IMR-90 (cell line): ENCODE measurements around the gene PHB1. TPM values are rescaled to one million over a fixed set of nuclear protein-coding genes. Genes with fewer than 3 reads are reported as not detected.
A peak's percentile ranks its signal among the peaks of the same experiment; 100 is the strongest.

ENCODE experiments used
- ATAC-seq: fragments of 200-7000 bp; cut with Tn5 transposase; 2 replicates; pipeline ENCODE4 v1.9.1; 2020; ENCODE audit warnings: low read depth, mild to moderate bottlenecking, moderate library complexity
- Bru-seq: library from RNA; stranded (reverse); fragments of 400-500 nt; gene quantifications from one replicate; lab custom pipeline; 2021; lab: Mats Ljungman, UMichigan
- BruChase-seq, 2 experiments: library from RNA; stranded (reverse); fragments of 400-500 nt; gene quantifications; one replicate each; lab custom pipeline; 2021; lab: Mats Ljungman, UMichigan
- BruUV-seq: library from RNA; stranded (reverse); fragments of 400-500 nt; replicated peaks from 2 replicates; lab custom pipeline; 2021; lab: Mats Ljungman, UMichigan
- CTCF ChIA-PET: fragments of 300-600 bp; formaldehyde crosslinking; extraction: SDS; loops from one replicate; lab custom pipeline; 2021; ENCODE audit warnings: antibody characterized with exemption; lab: Yijun Ruan, JAX
- POLR2A ChIA-PET: fragments of 300-600 bp; sonication (Branson Sonifier 250); formaldehyde crosslinking; loops from one replicate; lab custom pipeline; 2022; ENCODE audit warnings: antibody characterized with exemption; ENCODE audit not compliant: unreplicated experiment; lab: Charles Lee
- DNase-seq: peaks from one replicate; pipeline ENCODE4 v3.0.0; 2013
- H2AFZ ChIP-seq: replicated peaks from 2 replicates; pipeline ENCODE3; 2013; ENCODE audit warnings: low read length, mild to moderate bottlenecking; ENCODE audit not compliant: poor library complexity
- H2AK5ac ChIP-seq: 2 replicates; pipeline ENCODE4 v1.6.1; 2013; ENCODE audit warnings: low read depth, low read length, inconsistent platforms
- H2AK9ac ChIP-seq: replicated peaks from 2 replicates; pipeline ENCODE3; 2013; ENCODE audit warnings: mild to moderate bottlenecking, low read depth, low read length, moderate library complexity; ENCODE audit not compliant: poor library complexity
- H2BK120ac ChIP-seq: 2 replicates; pipeline ENCODE4 v1.6.1; 2013; ENCODE audit warnings: low read depth, low read length, inconsistent platforms
- H2BK15ac ChIP-seq: 3 replicates; pipeline ENCODE4 v1.6.1; 2013; ENCODE audit warnings: low read depth, low read length, inconsistent platforms
- H2BK20ac ChIP-seq: 2 replicates; pipeline ENCODE4 v1.6.1; 2013; ENCODE audit warnings: low read depth, mild to moderate bottlenecking, inconsistent platforms, low read length, moderate library complexity
- H2BK5ac ChIP-seq: 2 replicates; pipeline ENCODE4 v1.6.1; 2013; ENCODE audit warnings: mild to moderate bottlenecking, low read depth, low read length, inconsistent platforms; ENCODE audit not compliant: poor library complexity, severe bottlenecking
- H3K14ac ChIP-seq: replicated peaks from 2 replicates; pipeline ENCODE4 v1.6.1; 2013; ENCODE audit warnings: low read depth, low read length, inconsistent platforms
- H3K18ac ChIP-seq: 2 replicates; pipeline ENCODE4 v1.6.1; 2013; ENCODE audit warnings: low read depth, low read length, control low read depth
- H3K23ac ChIP-seq: 2 replicates; pipeline ENCODE4 v1.6.1; 2013; ENCODE audit warnings: low read depth, low read length, inconsistent platforms
- H3K27ac ChIP-seq: 2 replicates; pipeline ENCODE4 v1.5.1; 2013; ENCODE audit warnings: mild to moderate bottlenecking, control low read depth, low read length; ENCODE audit not compliant: insufficient read depth
- H3K27me3 ChIP-seq: 2 replicates; pipeline ENCODE4 v1.6.1; 2013; ENCODE audit warnings: low read length; ENCODE audit not compliant: control insufficient read depth, insufficient read depth
- H3K36me3 ChIP-seq: 2 replicates; pipeline ENCODE4 v1.6.1; 2013; ENCODE audit warnings: low read length, mixed read lengths; ENCODE audit not compliant: control insufficient read depth, insufficient read depth
- H3K4ac ChIP-seq: 2 replicates; pipeline ENCODE4 v1.6.1; 2013; ENCODE audit warnings: low read depth, low read length, inconsistent platforms
- H3K4me1 ChIP-seq: 2 replicates; pipeline ENCODE4 v1.6.1; 2013; ENCODE audit warnings: low read length, mixed read lengths; ENCODE audit not compliant: control insufficient read depth, insufficient read depth
- H3K4me2 ChIP-seq: 2 replicates; pipeline ENCODE4 v1.6.1; 2013; ENCODE audit warnings: low read depth, mild to moderate bottlenecking, control low read depth, low read length, moderate library complexity
- H3K4me3 ChIP-seq: 2 replicates; pipeline ENCODE4 v1.5.1; 2013; ENCODE audit warnings: low read depth, mild to moderate bottlenecking, control low read depth, low read length, moderate library complexity; ENCODE audit not compliant: insufficient read depth
- H3K56ac ChIP-seq: 2 replicates; pipeline ENCODE4 v1.6.1; 2013; ENCODE audit warnings: low read length, inconsistent platforms; ENCODE audit not compliant: insufficient read depth; ENCODE audit errors: extremely low read depth
- H3K79me1 ChIP-seq, 2 experiments: 2 replicates each; pipeline ENCODE4 v1.6.1; 2013; ENCODE audit warnings: low read length in 2 of 2, inconsistent platforms in 1 of 2, low read depth in 1 of 2
- H3K9ac ChIP-seq: 2 replicates; pipeline ENCODE4 v1.6.1; 2013; ENCODE audit warnings: low read depth, low read length, control low read depth
- H3K9me1 ChIP-seq: 2 replicates; pipeline ENCODE4 v1.6.1; 2013; ENCODE audit warnings: low read length, inconsistent platforms; ENCODE audit not compliant: insufficient read depth
- H3K9me3 ChIP-seq: 2 replicates; pipeline ENCODE4 v1.6.1; 2013; ENCODE audit warnings: low read length; ENCODE audit not compliant: control insufficient read depth, insufficient read depth
- H4K20me1 ChIP-seq: 2 replicates; pipeline ENCODE4 v1.6.1; 2013; ENCODE audit warnings: low read length, inconsistent platforms; ENCODE audit not compliant: insufficient read depth
- H4K5ac ChIP-seq: 2 replicates; pipeline ENCODE4 v1.6.1; 2013; ENCODE audit warnings: mild to moderate bottlenecking, low read depth, low read length, control low read depth
- H4K8ac ChIP-seq, 2 experiments: 2 replicates each; pipeline ENCODE4 v1.6.1; 2013; ENCODE audit warnings: low read depth in 2 of 2, low read length in 2 of 2, control low read depth in 1 of 2, inconsistent platforms in 1 of 2
- H4K91ac ChIP-seq: 2 replicates; pipeline ENCODE4 v1.6.1; 2013; ENCODE audit warnings: low read depth, low read length, inconsistent platforms; ENCODE audit not compliant: insufficient read depth
- CEBPB ChIP-seq: IDR thresholded peaks from 2 replicates; pipeline ENCODE4 v1.6.1; 2012; ENCODE audit warnings: low read depth, low read length, improper control_type of control experiment
- CHD1 ChIP-seq: IDR thresholded peaks from 2 replicates; pipeline ENCODE4 v1.6.1; 2012; ENCODE audit warnings: low read depth, low read length, improper control_type of control experiment
- CTCF ChIP-seq: conservative IDR thresholded peaks from 2 replicates; pipeline ENCODE4 v1.5.1; 2012; ENCODE audit warnings: mild to moderate bottlenecking, low read depth, low read length, improper control_type of control experiment
- ELK1 ChIP-seq: fragments of 150-350 bp; IDR thresholded peaks from 2 replicates; pipeline ENCODE4 v1.6.1; 2016; ENCODE audit warnings: low read depth, mild to moderate bottlenecking, low read length, moderate library complexity, borderline replicate concordance
- MAFK ChIP-seq: IDR thresholded peaks from 2 replicates; pipeline ENCODE4 v1.6.1; 2012; ENCODE audit warnings: low read depth, low read length, improper control_type of control experiment
- MAZ ChIP-seq: IDR thresholded peaks from 2 replicates; pipeline ENCODE4 v1.6.1; 2012; ENCODE audit warnings: low read depth, mild to moderate bottlenecking, low read length, improper control_type of control experiment, moderate library complexity, borderline replicate concordance
- MXI1 ChIP-seq: IDR thresholded peaks from 2 replicates; pipeline ENCODE4 v1.6.1; 2012; ENCODE audit warnings: low read depth, mild to moderate bottlenecking, low read length, moderate library complexity, borderline replicate concordance
- NFE2L2 ChIP-seq: fragments of 150-350 bp; IDR thresholded peaks from 2 replicates; pipeline ENCODE4 v1.6.1; 2016; ENCODE audit warnings: low read depth, mild to moderate bottlenecking, low read length
- POLR2A ChIP-seq: IDR thresholded peaks from 2 replicates; pipeline ENCODE4 v1.6.1; 2012; ENCODE audit warnings: mild to moderate bottlenecking, low read depth, low read length
- RCOR1 ChIP-seq: IDR thresholded peaks from 2 replicates; pipeline ENCODE4 v1.6.1; 2012; ENCODE audit warnings: mild to moderate bottlenecking, low read length, improper control_type of control experiment; ENCODE audit not compliant: insufficient replicate concordance
- USF2 ChIP-seq: fragments of 150-350 bp; IDR thresholded peaks from 2 replicates; pipeline ENCODE4 v1.6.1; 2017; ENCODE audit warnings: mild to moderate bottlenecking, antibody characterized with exemption, low read length, low read depth
- WGBS, 2 experiments: methylation state at CpG; one replicate each; pipeline versions ENCODE4 v1.1.5 to v1.1.7; 2013; ENCODE audit warnings: missing lambda C conversion rate in 2 of 2; ENCODE audit not compliant: insufficient read length in 1 of 2; ENCODE audit errors: extremely low coverage in 2 of 2; 5-methylcytosine and 5-hydroxymethylcytosine counted together
- dilution Hi-C: fragments of 300-500 bp; cut with HindIII; formaldehyde crosslinking; loops from one replicate; pipeline ENCODE4 v1.14.3; 2018; ENCODE audit warnings: low sequenced_read_pairs; ENCODE audit not compliant: unreplicated experiment
- in situ Hi-C: fragments of 300-500 bp; cut with MboI; formaldehyde crosslinking; loops from 3 replicates; pipeline ENCODE4 v1.14.3; 2019; ENCODE audit warnings: low sequenced_read_pairs, inconsistent platforms, mixed read lengths
- intact Hi-C: fragments of 100-400 bp; cut with micrococcal nuclease; formaldehyde crosslinking; loops from 2 replicates; pipeline ENCODE4 v1.10.0; 2022
- long read RNA-seq: library from polyadenylated mRNA; unstranded; transcript quantifications from one replicate; pipeline ENCODE4 v2.0.0, GENCODE V29; 2021; ENCODE audit not compliant: unreplicated experiment
- polyA plus RNA-seq, 3 experiments: library from polyadenylated mRNA; depleted of rRNA; stranded (reverse); fragments of >200 nt; gene quantifications; 2 replicates each; pipeline ENCODE4 v1.2.3, GENCODE V29; 2012; ENCODE audit warnings: low replicate concordance in 1 of 3
- total RNA-seq: library from RNA; depleted of rRNA; stranded (reverse); fragments of >200 nt; gene quantifications from 2 replicates; pipeline ENCODE4 v1.2.3, GENCODE V29; 2012; rRNA removed

PHB1 gene
- total RNA-seq (283 and 304 TPM in 2 replicates), polyA plus RNA-seq (2012; rRNA removed) (291 and 294 TPM in 2 replicates), Bru-seq, nascent RNA (percentile 61 among the genes with signal in this experiment), BruChase-seq, experiment 1, labeled RNA remaining after a 6-hour chase (percentile 68 among the genes with signal in this experiment), BruChase-seq, experiment 2, labeled RNA remaining after a 2-hour chase (percentile 56 among the genes with signal in this experiment)
- polyA plus RNA-seq (2012; cell fraction: cytosol; rRNA removed) = 134 and 174 TPM in 2 replicates
- polyA plus RNA-seq (2012; cell fraction: nucleus; rRNA removed; ENCODE audit: low replicate concordance) = 98.7 and 105 TPM in 2 replicates
- long read RNA-seq, transcript PHB-201 (7 exons, 1,832 nt) = major isoform, 91 of 112 reads
- long read RNA-seq, partial matches to known transcripts = 2 of 112 reads
- long read RNA-seq, other reads (novel, unspliced or antisense) = 15 of 112 reads

- peak within 1 kb of the TSS; percentile 85 for H3K4ac ChIP-seq
- peak within 1 kb of the TSS; percentile 72 for H3K4me3 ChIP-seq
- peak within 1 kb of the TSS; percentile 41 to 99 for H4K8ac ChIP-seq
- H3K9me3 ChIP-seq = no peaks in the 10 kb centered on the region
- peaks cover 14% of the 10 kb centered on the region for H3K36me3 ChIP-seq
- no peaks in the 10 kb centered on the region for H3K27me3 ChIP-seq
- H3K14ac ChIP-seq = peak within 1 kb of the TSS; percentile 94
- H3K4me2 ChIP-seq = peak within 1 kb of the TSS; percentile 85
- H3K18ac ChIP-seq = no peak within 1 kb of the TSS
- peak; percentile 97 for DNase-seq
- ATAC-seq = peak; percentile 100
- H3K4me1 ChIP-seq = no peaks in the 10 kb centered on the region
- peak within 1 kb of the TSS; percentile 41; the same call in 1 of the 2 replicates for H3K27ac ChIP-seq
- intact Hi-C loops (loop anchor here (2.0 kb wide), 1 partner anchor 142 kb away; no protein-coding TSS in a partner anchor), in situ Hi-C loops (no loop called here), dilution Hi-C loops (no loop called here)
- peak within 1 kb of the TSS; percentile 94 for H2AFZ ChIP-seq
- H2BK15ac ChIP-seq = no peak within 1 kb of the TSS
- peak within 1 kb of the TSS; percentile 61; the same call in 1 of the 2 replicates for H4K91ac ChIP-seq
- no peaks in the 10 kb centered on the region for H4K20me1 ChIP-seq
- H4K5ac ChIP-seq = peak within 1 kb of the TSS; percentile 79
- H2BK20ac ChIP-seq = no peak within 1 kb of the TSS
- H3K23ac ChIP-seq = peak within 1 kb of the TSS; percentile 41; the same call in 1 of the 2 replicates
- H2AK9ac ChIP-seq = peak within 1 kb of the TSS; percentile 29
- H2BK5ac ChIP-seq = no peak within 1 kb of the TSS
- no peak within 1 kb of the TSS; the same call in 1 of the 2 replicates for H3K56ac ChIP-seq
- 0% methylated on average over 13 of the region's 30 CpGs; no CpG with 5 or more reads in 1 of the 2 experiments for WGBS, 2 experiments
- no TSS peak for BruUV-seq
- H3K79me1 ChIP-seq = peaks cover 10 to 22% of the 10 kb centered on the region in 2 experiments
- H2AK5ac ChIP-seq = peak within 1 kb of the TSS; percentile 85
- peak within 1 kb of the TSS; percentile 76 for H3K9ac ChIP-seq
- H2BK120ac ChIP-seq = no peak within 1 kb of the TSS
- ChIA-PET CTCF (interaction anchor here (0.6 to 2.0 kb wide), 2 partner anchors 13 to 141 kb away, joined by 3 to 5 read pairs; no protein-coding TSS in a partner anchor), POLR2A (no interaction called here)
- 0 out of 2 replicates have a peak, but pooled peaks cover 3% of the 10 kb centered on the region for H3K9me1 ChIP-seq
- no peak for TF ChIP-seq ELK1
- no peak for TF ChIP-seq CTCF
- TF ChIP-seq MXI1 = peak; percentile 97
- peak; percentile 31; the same call in 1 of the 2 replicates for TF ChIP-seq USF2
- TF ChIP-seq MAFK = no peak
- no peak for TF ChIP-seq POLR2A
- peak; percentile 10; the same call in 1 of the 2 replicates for TF ChIP-seq MAZ
- TF ChIP-seq CHD1 = no peak
- no peak for TF ChIP-seq RCOR1
- TF ChIP-seq NFE2L2 = no peak
- TF ChIP-seq CEBPB = no peak
Observed at GRCh38 chr17:49414622-49415350, at the start of gene PHB1. Gene PHB1 (minus strand): TSS chr17:49414882. CDS start chr17:49413264, 1,618 bp downstream.
